HG03159 (cell line): ENCODE measurements around the gene CD300LG.

Experiments
- ATAC-seq: cut with Tn5 transposase; IDR thresholded peaks from one replicate; pipeline ENCODE4 v1.9.1; 2021; ENCODE audit warnings: mild to moderate bottlenecking, moderate library complexity; ENCODE audit not compliant: unreplicated experiment

Gene CD300LG

GRCh38 chr17:43905400-43905984, 58.5 kb downstream of the CD300LG start:
- no peak for ATAC-seq

- ATAC-seq, result no peak
These were observed 59.2 kb downstream of the CD300LG start for GRCh38 chr17:43905985-43906852.

DNA sequence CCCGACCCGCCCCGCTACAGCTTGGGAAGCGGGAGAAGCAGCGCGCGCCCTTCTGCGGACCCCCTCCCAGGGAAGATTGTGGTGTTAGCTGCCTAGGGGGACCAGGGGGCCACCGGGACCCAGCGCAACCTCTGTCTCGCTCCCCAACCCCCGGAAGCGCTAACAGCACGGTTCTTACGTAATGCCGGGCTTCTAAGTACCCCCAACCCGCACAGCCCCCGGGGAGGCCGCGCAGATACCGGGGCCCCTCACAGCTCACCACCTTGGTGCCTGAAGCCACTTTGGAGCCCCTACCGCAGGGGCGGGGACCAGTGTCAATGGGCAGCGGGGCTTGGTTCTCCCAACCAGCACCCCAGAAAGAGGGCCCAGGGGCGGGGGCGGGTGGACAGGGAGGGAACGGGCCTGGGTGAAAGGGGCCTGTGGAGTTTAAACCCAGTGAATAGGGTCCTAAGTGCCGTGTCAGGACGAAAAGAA, 60.0 kb downstream of the CD300LG start:
- no peak for ATAC-seq

DNA sequence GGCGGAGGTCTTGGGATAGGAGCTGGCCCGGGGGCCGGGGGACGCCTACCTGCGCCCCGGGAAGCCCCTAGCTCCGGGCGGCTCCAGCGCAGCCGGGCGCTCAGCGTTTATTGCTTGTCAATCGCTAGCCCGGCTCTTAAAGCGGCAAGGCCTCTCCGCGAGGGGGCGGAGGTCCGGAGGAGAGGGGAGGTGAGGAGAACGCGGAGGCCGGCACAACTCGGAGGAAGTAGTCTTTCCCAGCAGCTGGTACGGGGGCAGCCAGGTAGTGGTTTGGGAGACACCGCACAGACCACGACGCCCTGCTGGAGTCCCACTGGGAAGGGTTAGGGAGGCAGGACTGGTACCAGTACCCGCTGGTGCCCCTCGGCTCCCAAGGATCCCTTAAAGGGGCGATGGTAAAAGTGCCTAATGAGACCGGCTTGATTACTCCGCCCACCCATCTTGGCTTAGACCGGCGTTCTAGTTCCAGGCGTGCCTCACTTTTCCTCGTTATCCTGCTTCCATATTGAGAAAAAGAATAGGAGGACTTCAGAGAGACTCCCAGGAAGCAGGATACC, 60.5 kb downstream of the CD300LG start, which contains the start of gene MPP2:
Gene MPP2 (minus strand): TSS at position 112 of the 557 bp plus-strand sequence. CDS start 3,076 bp downstream, outside the sequence.
- ATAC-seq, result no peak

DNA sequence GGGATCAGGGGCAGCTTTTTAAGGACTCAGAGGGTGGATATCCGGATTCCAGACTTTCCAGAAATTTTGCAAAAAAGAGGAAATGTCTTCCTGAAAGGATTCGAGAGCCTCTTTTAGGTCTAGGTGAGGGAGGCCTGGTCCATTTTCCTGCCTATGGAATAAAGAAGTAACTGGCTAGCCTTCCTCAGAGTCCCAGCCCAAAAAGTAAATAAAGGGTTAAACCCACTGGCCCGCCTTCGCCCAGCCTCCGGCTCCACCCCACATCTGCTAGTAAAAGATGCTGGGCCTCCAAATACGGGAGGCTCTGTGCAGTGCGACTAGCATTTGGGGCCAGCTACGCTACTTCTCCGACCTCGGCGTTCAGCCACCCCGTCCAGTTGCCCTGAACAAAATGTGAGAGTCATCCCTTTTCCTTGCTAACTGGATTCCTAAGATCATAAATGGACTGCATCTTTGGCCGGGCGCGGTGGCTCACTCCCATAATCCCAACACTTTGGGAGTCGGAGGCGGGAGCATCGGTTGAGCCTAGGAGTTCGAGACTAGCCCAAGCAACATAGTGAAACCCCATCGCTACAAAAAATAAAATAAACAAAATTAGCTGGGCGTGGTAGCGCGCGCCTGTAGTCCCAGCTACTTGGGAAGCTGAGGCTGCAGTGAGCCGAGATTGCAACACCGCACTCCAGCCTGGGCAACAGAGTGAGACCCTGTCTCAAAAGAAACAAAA, 61.2 kb downstream of the CD300LG start:
- ATAC-seq, result no peak

GRCh38 chr17:43909537-43910231, 62.7 kb downstream of the CD300LG start:
- no peak for ATAC-seq

GRCh38 chr17:43911904-43912303, 64.9 kb downstream of the CD300LG start:
- ATAC-seq, result no peak

DNA sequence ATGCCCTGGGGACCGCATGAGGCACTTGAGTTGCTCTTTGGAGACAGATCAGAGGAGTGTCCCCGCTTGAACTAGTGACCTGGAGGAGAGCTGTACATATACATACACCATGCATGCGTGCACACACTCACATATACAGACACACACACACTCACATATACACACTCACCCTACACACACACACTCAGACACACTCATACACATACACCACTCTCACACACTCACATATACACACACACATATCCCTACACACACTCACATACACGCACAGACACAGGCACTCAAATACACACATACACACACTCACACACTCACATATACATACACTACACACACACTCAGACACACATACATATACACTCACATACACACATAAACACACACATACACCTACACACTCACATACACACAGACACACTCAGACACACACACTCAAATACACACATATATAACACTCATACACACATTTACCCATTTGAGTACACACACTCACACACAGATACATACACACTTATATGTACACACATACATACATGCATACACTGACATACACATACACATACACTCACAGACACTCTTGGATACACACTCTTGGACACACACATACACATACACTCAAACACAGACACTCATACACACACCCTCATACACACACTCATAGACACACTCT, 65.8 kb downstream of the CD300LG start:
- no peak for ATAC-seq
